Right lobe of liver (tissue), 6 donors: Measurements from ENCODE around the gene GRAMD2A. TPM values are rescaled to one million over a fixed set of nuclear protein-coding genes. Genes with fewer than 3 reads are reported as not detected.

Experiments
- ATAC-seq, 4 donors: fragments of 200-7000 bp; cut with Tn5 transposase; one replicate each; pipeline ENCODE4 v1.9.1; 2020; ENCODE audit warnings: mild to moderate bottlenecking in 4 of 4, moderate library complexity in 4 of 4
- DNase-seq, 3 donors: peaks; one replicate each; pipeline ENCODE4 v3.0.0-alpha.2; 2020
- H3K27ac ChIP-seq, 3 donors: fragments of 200-600 bp; one replicate each; pipeline ENCODE4 v1.8.0; 2022
- H3K27me3 ChIP-seq, 2 donors: fragments of 200-600 bp; one replicate each; pipeline ENCODE4 v1.8.0; 2022
- H3K36me3 ChIP-seq, 4 donors: fragments of 200-600 bp; sonication (generic) in 1 of 4; one replicate each; pipeline versions ENCODE4 v1.5.1 to v1.8.0; 2017 to 2022; ENCODE audit warnings: control low read depth in 1 of 4
- H3K4me1 ChIP-seq, 4 donors: fragments of 200-600 bp; sonication (generic) in 1 of 4; one replicate each; pipeline versions ENCODE4 v1.5.1 to v1.8.0; 2017 to 2022; ENCODE audit warnings: control low read depth in 1 of 4
- H3K4me3 ChIP-seq, 3 donors: fragments of 200-600 bp; one replicate each; pipeline ENCODE4 v1.8.0; 2022
- H3K9me3 ChIP-seq, 4 donors: fragments of 200-600 bp; sonication (generic) in 1 of 4; one replicate each; pipeline versions ENCODE4 v1.5.1 to v1.8.0; 2017 to 2022; ENCODE audit warnings: control low read depth in 1 of 4
- POLR2A ChIP-seq: fragments of 450-650 bp; IDR thresholded peaks from one replicate; pipeline ENCODE4 v1.6.1; 2017; ENCODE audit warnings: antibody characterized with exemption, mild to moderate bottlenecking
- WGBS: methylation state at CpG from one replicate; pipeline ENCODE4 v1.1.6; 2018; ENCODE audit warnings: low coverage, low lambda C conversion rate; ENCODE audit not compliant: insufficient coverage; ENCODE audit errors: missing lambda C conversion rate; 5-methylcytosine and 5-hydroxymethylcytosine counted together
- intact Hi-C, 2 donors: fragments of 100-400 bp; cut with DNase I; formaldehyde crosslinking; loops; one replicate each; pipeline versions ENCODE4 v1.11.2 to v1.14.1; 2022
- total RNA-seq, 6 experiments: library from RNA; depleted of rRNA in 2 of 6; stranded (reverse); fragments of >200 nt in 2 of 6; fragmentation: NEBNext Ultra II Directional in 3 of 6; extraction: Animal tissue kit (Norgen Biotek cat#: 25700) in 3 of 6; gene quantifications; one replicate each; pipeline versions ENCODE4 v1.1.0 to v1.2.4, GENCODE V29; 2016 to 2023
- TF ChIP-seq, protein P1 (sequence below), 4 donors: fragments of 200-600 bp in 3 of 4; fragments of 450-650 bp in 1 of 4; IDR thresholded peaks; one replicate each; pipeline versions ENCODE4 v1.5.1 to v1.8.0; 2016 to 2022; ENCODE audit warnings: antibody characterized with exemption in 4 of 4, mild to moderate bottlenecking in 2 of 4
- donor health status: DM: no; HTN: yes; CAD: no.
- donor health status: DM: no; HTN: no; CAD: no.
- donor health status: DM: no; HTN: no; CAD: no.
- donor health status: DM: no; HTN: yes; CAD: no.
- donor health status: DM: no; HTN: yes; CAD: no.

GRAMD2A gene
- total RNA-seq, 6 experiments from 2014 or later = not detected

DNA sequence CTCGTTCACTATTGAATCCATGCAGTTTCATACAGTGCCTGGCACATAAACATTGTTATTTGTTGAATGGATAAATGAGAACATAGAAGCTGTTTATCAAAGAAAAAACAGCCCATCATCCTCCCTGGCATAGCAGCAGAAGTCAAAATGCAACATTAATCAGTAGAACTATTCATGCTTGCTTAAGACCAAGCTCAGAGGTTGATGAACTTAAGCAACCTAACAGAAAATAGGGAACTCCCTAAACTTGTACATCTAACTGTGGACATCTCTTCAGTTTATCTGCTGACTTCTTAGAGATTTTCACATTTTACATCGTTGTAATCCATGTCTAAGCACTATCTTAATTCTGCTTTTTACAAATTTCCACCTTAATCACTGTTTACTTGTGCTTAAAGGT, 50.2 kb downstream of the GRAMD2A start:
- H3K4me3 ChIP-seq = no peak overlapping the region
- peak in 3 of 4 donors; percentile 19 to 73 (median 34) for ATAC-seq
- H3K4me1 ChIP-seq = no peaks in the 10 kb centered on the region

DNA sequence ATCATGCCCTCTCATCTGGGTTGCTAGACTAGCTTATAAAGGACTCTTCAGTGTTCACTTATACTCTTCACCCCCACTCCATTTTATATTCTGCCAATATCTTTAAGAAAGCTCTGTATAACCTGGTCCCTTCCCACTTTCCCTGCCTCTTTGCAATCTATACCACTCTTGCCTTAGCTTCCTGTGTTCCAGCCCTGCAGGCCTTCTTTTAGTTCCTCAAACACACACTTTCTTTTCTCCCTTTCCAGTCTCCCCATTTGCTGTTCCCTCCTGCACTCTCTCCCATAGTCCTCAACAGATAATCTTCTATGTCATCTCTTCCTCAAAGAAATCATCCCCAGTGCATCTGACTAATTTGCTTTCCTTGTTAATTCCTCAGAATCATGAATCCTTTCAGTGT, 50.7 kb downstream of the GRAMD2A start:
- Histone ChIP-seq H3K4me3 (no peak overlapping the region), H3K4me1 (peaks cover 0 to 2% (median under 1%) of the 10 kb centered on the region in 4 donors), H3K27ac (no peak overlapping the region), H3K9me3 (no peaks in the 10 kb centered on the region), H3K27me3 (no peaks in the 10 kb centered on the region), H3K36me3 (no peaks in the 10 kb centered on the region)
- TF ChIP-seq POLR2A = no peak
- TF ChIP-seq, protein P1, sequence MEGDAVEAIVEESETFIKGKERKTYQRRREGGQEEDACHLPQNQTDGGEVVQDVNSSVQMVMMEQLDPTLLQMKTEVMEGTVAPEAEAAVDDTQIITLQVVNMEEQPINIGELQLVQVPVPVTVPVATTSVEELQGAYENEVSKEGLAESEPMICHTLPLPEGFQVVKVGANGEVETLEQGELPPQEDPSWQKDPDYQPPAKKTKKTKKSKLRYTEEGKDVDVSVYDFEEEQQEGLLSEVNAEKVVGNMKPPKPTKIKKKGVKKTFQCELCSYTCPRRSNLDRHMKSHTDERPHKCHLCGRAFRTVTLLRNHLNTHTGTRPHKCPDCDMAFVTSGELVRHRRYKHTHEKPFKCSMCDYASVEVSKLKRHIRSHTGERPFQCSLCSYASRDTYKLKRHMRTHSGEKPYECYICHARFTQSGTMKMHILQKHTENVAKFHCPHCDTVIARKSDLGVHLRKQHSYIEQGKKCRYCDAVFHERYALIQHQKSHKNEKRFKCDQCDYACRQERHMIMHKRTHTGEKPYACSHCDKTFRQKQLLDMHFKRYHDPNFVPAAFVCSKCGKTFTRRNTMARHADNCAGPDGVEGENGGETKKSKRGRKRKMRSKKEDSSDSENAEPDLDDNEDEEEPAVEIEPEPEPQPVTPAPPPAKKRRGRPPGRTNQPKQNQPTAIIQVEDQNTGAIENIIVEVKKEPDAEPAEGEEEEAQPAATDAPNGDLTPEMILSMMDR (IDR thresholded peaks at IDR 0.05) = no peak
- intact Hi-C loops = no loop called here
- ATAC-seq (peak in 2 of 4 donors; percentile 30 to 60), DNase-seq (no peak)

More for the DNA sequence above, 50.2 kb downstream of the GRAMD2A start:
- no peaks in the 10 kb centered on the region for H3K27me3 ChIP-seq
- H3K9me3 ChIP-seq = no peaks in the 10 kb centered on the region
- no peak overlapping the region for H3K27ac ChIP-seq
- intact Hi-C loops = no loop called here
- 63% methylated on average over 2 of the region's 2 CpGs for WGBS
- TF ChIP-seq, protein P1 (IDR thresholded peaks at IDR 0.05) = no peak
- TF ChIP-seq POLR2A = no peak
- DNase-seq = no peak
- H3K36me3 ChIP-seq = no peaks in the 10 kb centered on the region

DNA sequence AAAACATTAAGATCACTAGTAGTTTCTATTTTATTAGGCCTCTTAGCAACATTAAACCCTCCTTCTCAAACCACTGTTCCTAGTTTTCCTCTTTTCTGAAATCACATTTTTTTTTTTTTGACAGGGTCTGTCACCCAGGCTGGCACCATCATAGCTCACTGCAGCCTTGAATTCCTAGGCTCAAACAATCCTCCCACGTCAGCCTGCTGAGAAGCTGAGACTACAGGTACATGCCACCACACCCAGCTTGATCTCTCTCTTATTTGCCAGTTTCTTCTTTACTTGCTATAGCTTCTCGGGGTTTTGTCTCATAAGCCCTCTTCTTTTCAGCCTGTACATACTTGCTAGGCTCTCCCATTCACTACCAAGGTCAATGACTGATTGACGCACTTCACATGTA, 51.4 kb downstream of the GRAMD2A start:
- Histone ChIP-seq H3K4me3 (no peak overlapping the region), H3K27me3 (no peaks in the 10 kb centered on the region), H3K27ac (no peak overlapping the region), H3K9me3 (no peaks in the 10 kb centered on the region), H3K36me3 (no peaks in the 10 kb centered on the region), H3K4me1 (peaks cover 0 to 9% (median 4%) of the 10 kb centered on the region in 4 donors)
- intact Hi-C loops = no loop called here
- no peak for ATAC-seq
- DNase-seq = no peak
- no peak for TF ChIP-seq POLR2A
- TF ChIP-seq, protein P1 (IDR thresholded peaks at IDR 0.05) = no peak
- 89% methylated on average over 3 of the region's 3 CpGs for WGBS

DNA sequence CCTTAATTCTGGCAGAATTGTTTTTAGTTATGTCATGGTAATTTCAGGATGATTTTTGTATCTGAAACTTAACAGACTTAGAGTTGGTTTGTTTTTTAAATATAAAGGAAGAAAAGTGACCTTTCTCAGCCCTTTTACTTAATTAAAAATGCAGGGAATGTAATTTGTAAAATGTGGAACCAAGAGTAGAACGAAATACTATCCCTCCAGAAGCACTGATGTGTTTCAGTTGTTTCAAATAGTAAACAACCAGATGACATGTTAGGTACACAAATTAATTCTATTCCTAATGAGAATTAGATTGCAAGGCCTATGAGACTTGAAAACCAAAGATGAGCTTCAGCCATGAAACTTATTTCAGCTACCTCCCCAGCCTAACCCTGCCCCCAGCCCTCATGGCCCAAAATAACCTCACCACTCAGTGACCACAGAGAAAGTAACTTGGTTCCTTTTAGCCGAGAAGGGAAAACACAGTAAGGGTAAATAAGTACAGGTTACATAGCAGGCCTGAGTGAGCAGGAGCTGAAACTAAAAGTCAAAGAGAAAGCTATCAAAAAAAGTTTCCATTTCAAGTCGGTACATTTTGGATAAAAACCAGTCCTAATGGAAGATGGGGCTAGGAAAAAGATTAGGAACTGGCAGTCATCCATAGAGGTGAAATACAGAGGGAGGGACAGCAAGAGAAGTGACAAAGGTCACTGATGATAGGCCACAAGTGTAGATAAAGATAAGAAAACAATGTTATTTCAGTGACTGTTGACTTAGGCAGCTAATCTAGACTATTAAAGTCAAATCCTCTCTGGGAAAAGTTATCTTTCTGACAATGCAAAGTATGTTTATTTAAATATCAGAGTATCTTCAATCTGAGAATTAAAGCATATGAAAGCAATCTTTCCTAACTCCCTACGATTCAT, 56.2 kb downstream of the GRAMD2A start:
- TF ChIP-seq POLR2A = no peak
- TF ChIP-seq, protein P1 (IDR thresholded peaks at IDR 0.05) = no peak
- ATAC-seq (peak; percentile 69 to 86 (median 83)), DNase-seq (no peak)
- Histone ChIP-seq H3K4me1 (peaks cover 0 to 11% (median 4%) of the 10 kb centered on the region in 4 donors), H3K27me3 (no peaks in the 10 kb centered on the region), H3K36me3 (no peaks in the 10 kb centered on the region), H3K9me3 (no peaks in the 10 kb centered on the region), H3K4me3 (no peak overlapping the region), H3K27ac (no peak overlapping the region)
- intact Hi-C loops = no loop called here
- WGBS = 46% methylated on average over 4 of the region's 4 CpGs
